ENCODE results near the gene FAM120C.

DNA sequence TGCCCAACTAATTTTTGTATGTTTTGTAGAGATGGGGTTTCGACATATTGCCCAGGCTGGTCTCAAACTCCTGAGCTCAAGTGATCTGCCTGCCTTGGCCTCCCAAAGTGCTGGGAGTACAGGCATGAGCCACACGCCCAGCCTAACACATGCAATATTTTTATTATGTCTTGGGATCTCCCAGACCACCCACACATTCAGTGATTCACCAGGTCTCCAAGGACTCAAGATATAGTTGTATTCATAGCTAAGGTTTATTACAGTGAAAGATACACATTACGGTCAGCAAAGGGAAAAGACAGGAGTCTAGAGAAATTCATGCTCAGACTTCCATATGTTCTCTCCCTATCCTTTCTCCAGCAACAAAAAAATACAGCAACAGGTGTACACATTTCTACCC lies 25.5 kb upstream of the FAM120C start:
- TF ChIP-seq GLIS3 (CRISPR knock-in tag; IDR thresholded peaks at IDR 0.05) (no peak), SNAI2 (CRISPR knock-in tag; IDR thresholded peaks at IDR 0.05) (no peak)
